Stimulated activated naive B cell treated with anti-CD40 and anti-IgM and Interleukin-4, amounts not matched to agents 10 μg/mL and 1 μg/mL and 100 μg/mL, for 72 hours (primary cell): ENCODE results near the gene FAAP20.

Source experiments
- ATAC-seq, 2 donors: fragments of 150-1000 bp; cut with Tn5 transposase; replicated peaks; 2 replicates each; pipeline ENCODE4 v1.10.0; 2021; ENCODE audit warnings: moderate library complexity in 1 of 2
- DNase-seq: peaks from one replicate; pipeline ENCODE4 v3.0.0; 2021
- H3K27ac Mint-ChIP-seq: one replicate; pipeline ENCODE4 v1.8.0; 2022; ENCODE audit warnings: mild to moderate bottlenecking, mixed read lengths
- H3K27me3 Mint-ChIP-seq, 2 donors: one replicate each; pipeline ENCODE4 v1.8.0; 2022; ENCODE audit warnings: mixed read lengths in 2 of 2
- H3K36me3 Mint-ChIP-seq, 2 donors: one replicate each; pipeline ENCODE4 v1.8.0; 2022; ENCODE audit warnings: mixed read lengths in 2 of 2, mild to moderate bottlenecking in 1 of 2
- H3K4me1 Mint-ChIP-seq, 2 donors: one replicate each; pipeline ENCODE4 v1.8.0; 2022; ENCODE audit warnings: mixed read lengths in 2 of 2, mild to moderate bottlenecking in 1 of 2
- H3K4me3 Mint-ChIP-seq, 2 donors: one replicate each; pipeline ENCODE4 v1.8.0; 2022; ENCODE audit warnings: mild to moderate bottlenecking in 2 of 2, mixed read lengths in 2 of 2, moderate library complexity in 1 of 2
- H3K9me3 Mint-ChIP-seq, 2 donors: one replicate each; pipeline ENCODE4 v1.8.0; 2022; ENCODE audit warnings: mixed read lengths in 2 of 2, mild to moderate bottlenecking in 1 of 2

FAAP20 gene

GRCh38 chr1:2233997-2234761 lies 39.6 kb upstream of the FAAP20 start:
- H3K4me1 Mint-ChIP-seq, result peaks cover 56 to 88% of the 10 kb centered on the region in 2 donors
- H3K4me3 Mint-ChIP-seq, result peak overlapping the region; percentile 67 to 80
- DNase-seq (no peak), ATAC-seq (peak; percentile 80 to 84)
- peaks cover 3 to 23% of the 10 kb centered on the region in 2 donors for H3K36me3 Mint-ChIP-seq
- peak overlapping the region; percentile 88 for H3K27ac Mint-ChIP-seq
- H3K27me3 Mint-ChIP-seq, result no peaks in the 10 kb centered on the region
- H3K9me3 Mint-ChIP-seq, result no peaks in the 10 kb centered on the region

DNA sequence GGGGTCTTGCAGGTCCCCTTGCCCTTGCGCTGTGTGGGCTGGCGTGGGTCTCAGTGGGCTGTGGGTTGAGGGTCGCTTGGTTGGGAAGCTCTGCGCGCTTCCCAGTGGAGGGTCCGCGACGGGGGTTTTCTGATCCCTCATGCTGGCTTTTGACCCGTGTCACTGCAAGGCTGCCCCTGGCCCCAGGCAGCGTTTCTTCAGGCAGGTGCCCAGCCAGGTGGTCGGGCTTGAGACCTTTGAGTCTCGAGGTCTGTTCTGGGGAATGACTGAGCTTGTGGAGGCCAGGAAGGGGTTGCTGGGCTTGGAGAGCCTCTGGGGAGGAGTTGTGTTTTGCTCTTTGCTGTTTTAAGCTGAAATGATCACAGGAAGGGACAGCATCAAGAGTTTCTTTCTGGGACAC lies 38.9 kb upstream of the FAAP20 start:
- DNase-seq (no peak), ATAC-seq (no peak)
- H3K4me3 Mint-ChIP-seq, result peak overlapping the region; percentile 39 to 59
- peaks cover 59 to 88% of the 10 kb centered on the region in 2 donors for H3K4me1 Mint-ChIP-seq
- H3K36me3 Mint-ChIP-seq, result peaks cover 4 to 25% of the 10 kb centered on the region in 2 donors
- no peaks in the 10 kb centered on the region for H3K27me3 Mint-ChIP-seq
- no peaks in the 10 kb centered on the region for H3K9me3 Mint-ChIP-seq
- no peak overlapping the region for H3K27ac Mint-ChIP-seq

- no peak for ATAC-seq
- H3K9me3 Mint-ChIP-seq, result no peaks in the 10 kb centered on the region
- no peak for DNase-seq
- no peaks in the 10 kb centered on the region for H3K27me3 Mint-ChIP-seq
- peaks cover 59 to 88% of the 10 kb centered on the region in 2 donors for H3K4me1 Mint-ChIP-seq
- peak overlapping the region; percentile 39 to 59 for H3K4me3 Mint-ChIP-seq
- peaks cover 4 to 25% of the 10 kb centered on the region in 2 donors for H3K36me3 Mint-ChIP-seq
- H3K27ac Mint-ChIP-seq, result peak overlapping the region; percentile 57
These were observed 38.4 kb upstream of the FAAP20 start for GRCh38 chr1:2232916-2233438.

DNA sequence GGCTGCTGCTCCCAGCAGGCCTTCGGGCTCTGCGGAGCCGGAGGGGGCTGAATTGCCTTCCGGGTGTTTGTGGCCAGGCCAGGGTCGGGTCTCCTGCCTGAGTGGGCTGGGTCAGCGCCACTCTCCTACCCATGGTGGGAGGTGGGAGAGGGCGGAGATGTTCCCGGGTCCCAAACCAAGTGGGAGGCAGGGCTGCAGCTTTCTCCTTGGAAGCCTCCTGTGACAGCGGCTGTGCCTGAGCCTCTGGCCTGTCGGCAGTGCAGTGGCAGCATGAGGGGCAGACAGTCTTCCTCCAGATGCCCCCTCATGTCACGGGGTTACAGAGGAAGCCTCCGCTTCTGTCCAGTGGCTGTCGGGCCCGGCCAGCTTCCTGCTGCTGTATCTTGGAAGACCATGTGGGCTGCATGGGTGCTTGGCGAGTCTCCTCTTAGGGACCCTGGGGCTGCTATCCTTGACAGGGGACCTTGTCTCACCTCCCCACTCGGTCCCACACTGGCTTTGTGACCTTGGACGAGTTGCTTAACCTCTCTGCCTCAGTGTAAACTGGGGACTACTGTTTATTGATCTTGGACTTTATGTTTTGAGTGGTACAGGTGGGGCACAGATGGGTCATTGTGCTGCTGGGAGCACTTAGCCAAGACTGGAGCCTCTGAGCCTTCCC lies 37.8 kb upstream of the FAAP20 start:
- Mint-ChIP-seq H3K4me1 (peaks cover 57 to 84% of the 10 kb centered on the region in 2 donors), H3K9me3 (no peaks in the 10 kb centered on the region), H3K27me3 (no peaks in the 10 kb centered on the region), H3K36me3 (peaks cover 4 to 25% of the 10 kb centered on the region in 2 donors), H3K27ac (peak overlapping the region; percentile 57), H3K4me3 (peak overlapping the region; percentile 92 to 94)
- no peak for ATAC-seq
- DNase-seq, result no peak

DNA sequence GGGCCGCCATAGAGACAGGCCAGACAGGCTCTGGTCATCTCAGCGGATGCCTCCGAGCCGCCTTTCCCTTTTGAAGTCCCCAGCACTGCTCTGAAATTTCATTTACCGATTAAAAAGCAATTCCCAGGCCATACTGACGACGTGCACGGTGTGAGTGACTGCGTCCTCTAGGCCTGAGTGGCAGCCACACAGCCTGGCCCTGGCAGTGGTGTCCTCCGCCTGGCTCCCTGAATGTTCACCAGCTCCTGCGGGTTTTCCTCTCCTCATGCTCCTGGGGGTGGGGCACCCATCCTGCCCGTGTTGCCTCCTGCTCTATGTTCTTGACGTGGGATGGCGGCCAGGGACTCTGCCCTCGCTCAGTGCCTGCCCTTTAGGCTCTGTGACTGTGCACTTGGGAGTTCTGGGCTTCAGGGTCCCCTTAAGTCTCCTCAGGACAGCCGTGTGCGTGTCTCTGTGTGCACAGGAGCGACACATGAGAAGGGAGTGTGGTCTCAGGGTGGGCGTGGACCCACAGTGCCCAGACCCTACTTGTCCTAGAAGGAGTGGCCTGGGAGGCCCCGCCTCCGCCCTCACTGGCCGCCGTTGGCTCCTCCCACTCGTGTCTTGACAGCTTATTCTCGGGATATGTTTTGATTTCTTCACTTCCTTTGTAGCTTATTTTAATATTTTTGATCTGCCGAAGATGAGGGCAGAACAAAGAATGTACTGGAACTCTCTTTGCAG lies 37.1 kb upstream of the FAAP20 start:
- H3K4me3 Mint-ChIP-seq, result peak overlapping the region; percentile 92 to 94
- H3K9me3 Mint-ChIP-seq, result no peaks in the 10 kb centered on the region
- no peaks in the 10 kb centered on the region for H3K27me3 Mint-ChIP-seq
- peaks cover 52 to 77% of the 10 kb centered on the region in 2 donors for H3K4me1 Mint-ChIP-seq
- H3K27ac Mint-ChIP-seq, result peak overlapping the region; percentile 32
- ATAC-seq, result no peak
- no peak for DNase-seq
- H3K36me3 Mint-ChIP-seq, result peaks cover 4 to 25% of the 10 kb centered on the region in 2 donors

- no peaks in the 10 kb centered on the region for H3K9me3 Mint-ChIP-seq
- peak overlapping the region; percentile 32 for H3K27ac Mint-ChIP-seq
- no peak for DNase-seq
- H3K36me3 Mint-ChIP-seq, result peaks cover 4 to 25% of the 10 kb centered on the region in 2 donors
- no peak for ATAC-seq
- H3K4me3 Mint-ChIP-seq, result peak overlapping the region; percentile 92 to 94
- peaks cover 52 to 75% of the 10 kb centered on the region in 2 donors for H3K4me1 Mint-ChIP-seq
- H3K27me3 Mint-ChIP-seq, result no peaks in the 10 kb centered on the region
These were observed 36.4 kb upstream of the FAAP20 start for GRCh38 chr1:2230781-2231531.

GRCh38 chr1:2229911-2230731 lies 35.5 kb upstream of the FAAP20 start:
- Mint-ChIP-seq H3K36me3 (peaks cover 4 to 25% of the 10 kb centered on the region in 2 donors), H3K4me1 (peaks cover 46 to 67% of the 10 kb centered on the region in 2 donors), H3K27me3 (no peaks in the 10 kb centered on the region), H3K4me3 (peak overlapping the region; percentile 92 to 94), H3K9me3 (no peaks in the 10 kb centered on the region), H3K27ac (peak overlapping the region; percentile 73)
- DNase-seq (no peak), ATAC-seq (no peak)

DNA sequence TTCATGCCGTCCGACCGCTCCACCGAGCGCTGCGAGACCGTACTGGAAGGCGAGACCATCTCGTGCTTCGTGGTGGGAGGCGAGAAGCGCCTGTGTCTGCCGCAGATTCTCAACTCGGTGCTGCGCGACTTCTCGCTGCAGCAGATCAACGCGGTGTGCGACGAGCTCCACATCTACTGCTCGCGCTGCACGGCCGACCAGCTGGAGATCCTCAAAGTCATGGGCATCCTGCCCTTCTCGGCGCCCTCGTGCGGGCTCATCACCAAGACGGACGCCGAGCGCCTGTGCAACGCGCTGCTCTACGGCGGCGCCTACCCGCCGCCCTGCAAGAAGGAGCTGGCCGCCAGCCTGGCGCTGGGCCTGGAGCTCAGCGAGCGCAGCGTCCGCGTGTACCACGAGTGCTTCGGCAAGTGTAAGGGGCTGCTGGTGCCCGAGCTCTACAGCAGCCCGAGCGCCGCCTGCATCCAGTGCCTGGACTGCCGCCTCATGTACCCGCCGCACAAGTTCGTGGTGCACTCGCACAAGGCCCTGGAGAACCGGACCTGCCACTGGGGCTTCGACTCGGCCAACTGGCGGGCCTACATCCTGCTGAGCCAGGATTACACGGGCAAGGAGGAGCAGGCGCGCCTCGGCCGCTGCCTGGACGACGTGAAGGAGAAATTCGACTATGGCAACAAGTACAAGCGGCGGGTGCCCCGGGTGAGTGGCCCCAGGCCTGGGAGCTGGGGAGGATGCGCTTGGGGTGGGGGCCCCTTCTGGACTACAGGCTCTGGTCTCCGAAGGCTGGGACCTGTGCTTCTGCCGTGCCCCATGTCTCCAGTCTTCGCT lies 34.7 kb upstream of the FAAP20 start:
- ATAC-seq (peak; percentile 4 to 9), DNase-seq (no peak)
- Mint-ChIP-seq H3K4me3 (peak overlapping the region; percentile 92 to 94), H3K36me3 (peaks cover 4 to 25% of the 10 kb centered on the region in 2 donors), H3K27ac (peak overlapping the region; percentile 85), H3K4me1 (peaks cover 45 to 64% of the 10 kb centered on the region in 2 donors), H3K9me3 (no peaks in the 10 kb centered on the region), H3K27me3 (no peaks in the 10 kb centered on the region)

GRCh38 chr1:2228694-2229036 lies 34.1 kb upstream of the FAAP20 start:
- no peak for DNase-seq

GRCh38 chr1:2228157-2228594 lies 33.6 kb upstream of the FAAP20 start, which contains the start of gene SKI:
SKI (plus strand) TSS chr1:2228319; CDS start chr1:2228767, 448 bp downstream.
- ATAC-seq (peak in 1 of 2 donors; percentile 4), DNase-seq (no peak)
- Mint-ChIP-seq H3K36me3 (peaks cover 4 to 25% of the 10 kb centered on the region in 2 donors), H3K9me3 (no peaks in the 10 kb centered on the region), H3K4me1 (peaks cover 38 to 54% of the 10 kb centered on the region in 2 donors), H3K27ac (peak within 1 kb of the TSS; percentile 85), H3K27me3 (no peaks in the 10 kb centered on the region), H3K4me3 (peak within 1 kb of the TSS; percentile 92 to 94)

More at GRCh38 chr1:2228694-2229036, 34.1 kb upstream of the FAAP20 start:
- Mint-ChIP-seq H3K27me3 (no peaks in the 10 kb centered on the region), H3K4me3 (peak overlapping the region; percentile 92 to 94), H3K4me1 (peaks cover 43 to 59% of the 10 kb centered on the region in 2 donors), H3K36me3 (peaks cover 4 to 25% of the 10 kb centered on the region in 2 donors), H3K9me3 (no peaks in the 10 kb centered on the region), H3K27ac (peak overlapping the region; percentile 85)
- no peak for ATAC-seq

- DNase-seq (peak; percentile 96), ATAC-seq (peak; percentile 91 to 92)
- no peaks in the 10 kb centered on the region for H3K27me3 Mint-ChIP-seq
- peak overlapping the region; percentile 76 for H3K27ac Mint-ChIP-seq
- peak overlapping the region; percentile 75 to 77 for H3K4me3 Mint-ChIP-seq
- H3K36me3 Mint-ChIP-seq, result peaks cover 4 to 25% of the 10 kb centered on the region in 2 donors
- peaks cover 34 to 48% of the 10 kb centered on the region in 2 donors for H3K4me1 Mint-ChIP-seq
- H3K9me3 Mint-ChIP-seq, result no peaks in the 10 kb centered on the region
These were observed 33.0 kb upstream of the FAAP20 start for GRCh38 chr1:2227346-2228156.
